Endothelial cell of umbilical vein (primary cell): Measurements from ENCODE around the gene IVD. TPM values are rescaled to one million over a fixed set of nuclear protein-coding genes. Genes with fewer than 3 reads are reported as not detected.

Experiments
- BruUV-seq: library from RNA; stranded (reverse); fragments of 400-500 nt; replicated peaks from 2 replicates; lab custom pipeline; 2021; lab: Mats Ljungman, UMichigan
- CTCF ChIA-PET: fragments of 300-600, 350-600 bp; sonication (Branson Sonifier 250); formaldehyde crosslinking; loops from one replicate; lab custom pipeline; 2021; ENCODE audit warnings: antibody characterized with exemption, inconsistent platforms; lab: Charles Lee
- POLR2A ChIA-PET: fragments of 300-600, 350-600 bp; sonication (Branson Sonifier 250); formaldehyde crosslinking; loops from one replicate; lab custom pipeline; 2021; ENCODE audit warnings: antibody characterized with exemption, inconsistent platforms; lab: Charles Lee
- DNase-seq: peaks from one replicate; pipeline ENCODE4 v3.0.0-alpha.2; 2011; ENCODE audit warnings: low read depth, low spot score
- FAIRE-seq: peaks from 2 replicates; lab custom pipeline; 2011; peaks lifted over from hg19 to GRCh38; lab: Jason Lieb, UNC
- H2AFZ ChIP-seq: 2 replicates; pipeline ENCODE4 v1.6.0; 2012; ENCODE audit warnings: low read depth, low read length, control low read depth, inconsistent platforms
- H3K27ac ChIP-seq: 2 replicates; pipeline ENCODE4 v1.5.1; 2011; ENCODE audit warnings: low read depth, mild to moderate bottlenecking, control low read depth, low read length, moderate library complexity; ENCODE audit not compliant: insufficient read depth
- H3K27me3 ChIP-seq, 2 experiments: 2 replicates each; pipeline versions ENCODE4 v1.6.0 to v1.6.1; 2011; ENCODE audit warnings: low read length in 2 of 2, mixed read lengths in 1 of 2; ENCODE audit not compliant: control insufficient read depth in 2 of 2, insufficient read depth in 2 of 2
- H3K36me3 ChIP-seq, 2 experiments: 2 replicates in 1 of 2; 3 replicates in 1 of 2; pipeline ENCODE4 v1.5.1; 2011; ENCODE audit warnings: low read length in 2 of 2, mild to moderate bottlenecking in 1 of 2, moderate library complexity in 1 of 2; ENCODE audit not compliant: control insufficient read depth in 2 of 2, insufficient read depth in 2 of 2; ENCODE audit errors: extremely low read depth in 1 of 2
- H3K4me1 ChIP-seq: 3 replicates; pipeline ENCODE4 v1.5.1; 2011; ENCODE audit warnings: mild to moderate bottlenecking, low read length; ENCODE audit not compliant: control insufficient read depth, insufficient read depth; ENCODE audit errors: extremely low read depth
- H3K4me2 ChIP-seq: 2 replicates; pipeline ENCODE4 v1.6.1; 2011; ENCODE audit warnings: low read length, control low read depth, mixed read lengths; ENCODE audit not compliant: insufficient read depth
- H3K4me3 ChIP-seq, 3 experiments: fragments of 200-600 bp in 1 of 3; sonication (generic), shearing (Covaris generic) in 1 of 3; replicated peaks in 1 of 3; 2 replicates each; pipeline ENCODE4 v1.5.1; 2011 to 2016; ENCODE audit warnings: control low read depth in 3 of 3, low read length in 3 of 3, mild to moderate bottlenecking in 2 of 3, inconsistent platforms in 1 of 3, low read depth in 1 of 3, moderate library complexity in 1 of 3; ENCODE audit not compliant: insufficient read depth in 1 of 3
- H3K79me2 ChIP-seq: 2 replicates; pipeline ENCODE4 v1.6.0; 2012; ENCODE audit warnings: low read length, inconsistent platforms; ENCODE audit not compliant: control insufficient read depth, insufficient read depth
- H3K9ac ChIP-seq: replicated peaks from 2 replicates; pipeline ENCODE3; 2011; ENCODE audit warnings: low read length, control low read depth; ENCODE audit not compliant: insufficient read depth; ENCODE audit errors: extremely low read depth
- H3K9me1 ChIP-seq: replicated peaks from 3 replicates; pipeline ENCODE4 v1.6.0; 2011; ENCODE audit warnings: mild to moderate bottlenecking, low read length; ENCODE audit not compliant: control insufficient read depth, insufficient read depth; ENCODE audit errors: extremely low read depth
- H3K9me3 ChIP-seq: replicated peaks from 2 replicates; pipeline ENCODE4 v1.5.1; 2012; ENCODE audit warnings: low read length, inconsistent platforms; ENCODE audit not compliant: control insufficient read depth, insufficient read depth
- H4K20me1 ChIP-seq: replicated peaks from 2 replicates; pipeline ENCODE3; 2011; ENCODE audit warnings: mild to moderate bottlenecking, low read length; ENCODE audit not compliant: control insufficient read depth, insufficient read depth; ENCODE audit errors: extremely low read depth
- EZH2 ChIP-seq: IDR thresholded peaks from 2 replicates; pipeline ENCODE4 v1.6.1; 2012; ENCODE audit warnings: borderline replicate concordance, low read depth, mild to moderate bottlenecking, moderate library complexity, low read length, inconsistent platforms; ENCODE audit not compliant: severe bottlenecking
- MAX ChIP-seq: IDR thresholded peaks from 2 replicates; pipeline ENCODE4 v1.6.1; 2011; ENCODE audit not compliant: insufficient read depth, insufficient read length
- MYC ChIP-seq: IDR thresholded peaks from one replicate; pipeline ENCODE4 v1.6.1; 2011; ENCODE audit warnings: mild to moderate bottlenecking, low read depth, low read length
- POLR2AphosphoS5 ChIP-seq: IDR thresholded peaks from 2 replicates; pipeline ENCODE4 v1.6.1; 2012; ENCODE audit warnings: low read depth, mild to moderate bottlenecking, control low read depth, low read length, moderate library complexity; ENCODE audit not compliant: insufficient read depth
- dilution Hi-C: fragments of 300-500 bp; cut with MboI; formaldehyde crosslinking; loops from one replicate; pipeline ENCODE4 v1.15.0; 2019; ENCODE audit warnings: low sequenced_read_pairs; ENCODE audit not compliant: extremely low pct_ligation_motif_present
- intact Hi-C: fragments of 100-400 bp; cut with micrococcal nuclease; formaldehyde crosslinking; loops from one replicate; pipeline ENCODE4 v1.10.0; 2022
- polyA plus RNA-seq, 4 experiments: library from polyadenylated mRNA; depleted of rRNA in 3 of 4; stranded (reverse) in 3 of 4; unstranded in 1 of 4; fragments of >200 nt; gene quantifications; 2 replicates each; pipeline versions ENCODE4 v1.2.1 to v1.2.3, GENCODE V29; 2011 to 2012; ENCODE audit warnings: missing spikeins in 1 of 4
- total RNA-seq: library from RNA; stranded (reverse); gene quantifications from 2 replicates; pipeline ENCODE4 v1.2.3, GENCODE V29; 2021
- TF ChIP-seq, protein P1 (sequence below), 2 donors: IDR thresholded peaks; 1 replicate in 1 of 2; 2 replicates in 1 of 2; pipeline ENCODE4 v1.5.1; 2011; ENCODE audit warnings: low read length in 2 of 2, mild to moderate bottlenecking in 2 of 2, moderate library complexity in 2 of 2, control low read depth in 1 of 2, inconsistent platforms in 1 of 2, low read depth in 1 of 2; ENCODE audit not compliant: insufficient read depth in 1 of 2; ENCODE audit errors: extremely low read depth in 1 of 2

Gene IVD
- total and polyA plus RNA-seq, 2 donors (not counting 3 experiments of a cell fraction or from before 2014, with no cell fraction given), result 34.1 to 62.5 TPM

- H3K79me2 ChIP-seq, result peaks cover 21% of the 10 kb centered on the region
- H4K20me1 ChIP-seq, result peaks cover 2% of the 10 kb centered on the region
- dilution Hi-C loops (no loop called here), intact Hi-C loops (loop anchor here (2.0 to 5.0 kb wide), 2 partner anchors 30 to 66 kb away; partner anchors contain the start of gene CHST14)
- peak; percentile 92 for DNase-seq
- peak within 1 kb of the TSS; percentile 29 for H3K9ac ChIP-seq
- TF ChIP-seq EZH2, result no peak
- TF ChIP-seq, protein P1, sequence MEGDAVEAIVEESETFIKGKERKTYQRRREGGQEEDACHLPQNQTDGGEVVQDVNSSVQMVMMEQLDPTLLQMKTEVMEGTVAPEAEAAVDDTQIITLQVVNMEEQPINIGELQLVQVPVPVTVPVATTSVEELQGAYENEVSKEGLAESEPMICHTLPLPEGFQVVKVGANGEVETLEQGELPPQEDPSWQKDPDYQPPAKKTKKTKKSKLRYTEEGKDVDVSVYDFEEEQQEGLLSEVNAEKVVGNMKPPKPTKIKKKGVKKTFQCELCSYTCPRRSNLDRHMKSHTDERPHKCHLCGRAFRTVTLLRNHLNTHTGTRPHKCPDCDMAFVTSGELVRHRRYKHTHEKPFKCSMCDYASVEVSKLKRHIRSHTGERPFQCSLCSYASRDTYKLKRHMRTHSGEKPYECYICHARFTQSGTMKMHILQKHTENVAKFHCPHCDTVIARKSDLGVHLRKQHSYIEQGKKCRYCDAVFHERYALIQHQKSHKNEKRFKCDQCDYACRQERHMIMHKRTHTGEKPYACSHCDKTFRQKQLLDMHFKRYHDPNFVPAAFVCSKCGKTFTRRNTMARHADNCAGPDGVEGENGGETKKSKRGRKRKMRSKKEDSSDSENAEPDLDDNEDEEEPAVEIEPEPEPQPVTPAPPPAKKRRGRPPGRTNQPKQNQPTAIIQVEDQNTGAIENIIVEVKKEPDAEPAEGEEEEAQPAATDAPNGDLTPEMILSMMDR (IDR thresholded peaks at IDR 0.05; ENCODE audit: extremely low read depth in 1 of 2, insufficient read depth in 1 of 2, low read depth in 1 of 2, low read length in 2 of 2), result peak in 1 of 2 donors; percentile 25
- peak; percentile 25 for TF ChIP-seq MAX
- TF ChIP-seq POLR2AphosphoS5, result peak; percentile 45
- no peak for TF ChIP-seq MYC
- peaks cover 38 to 40% of the 10 kb centered on the region in 2 experiments for H3K27me3 ChIP-seq
- H3K9me3 ChIP-seq, result no peaks in the 10 kb centered on the region
- peak within 1 kb of the TSS; percentile 37 for H2AFZ ChIP-seq
- no TSS peak for BruUV-seq
- ChIA-PET POLR2A (no interaction called here), CTCF (interaction anchor here (0.6 to 1.8 kb wide), 18 partner anchors 10 to 489 kb away, joined by 3 to 5 read pairs (median 3); partner anchors contain the start of genes IVD and RAD51)
- H3K4me2 ChIP-seq, result peak within 1 kb of the TSS; percentile 75
- no peaks in the 10 kb centered on the region for H3K36me3 ChIP-seq
- no peak within 1 kb of the TSS for H3K27ac ChIP-seq
- peak within 1 kb of the TSS; percentile 57 to 91 (median 62) for H3K4me3 ChIP-seq
- no peaks in the 10 kb centered on the region for H3K9me1 ChIP-seq
- peaks cover 6% of the 10 kb centered on the region for H3K4me1 ChIP-seq
- peak; percentile 96 for FAIRE-seq
Measured at GRCh38 chr15:40440743-40441564, 35.4 kb downstream of the IVD start, which contains the start of gene BAHD1. BAHD1 (plus strand) TSS chr15:40440953; CDS start chr15:40458465, 17,512 bp downstream.
